GM18517 (cell line): ENCODE measurements around the gene KCNC3.

Source experiments
- ATAC-seq: cut with Tn5 transposase; IDR thresholded peaks from one replicate; pipeline ENCODE4 v1.9.1; 2021; ENCODE audit warnings: mild to moderate bottlenecking, moderate library complexity; ENCODE audit not compliant: unreplicated experiment

The KCNC3 gene

DNA sequence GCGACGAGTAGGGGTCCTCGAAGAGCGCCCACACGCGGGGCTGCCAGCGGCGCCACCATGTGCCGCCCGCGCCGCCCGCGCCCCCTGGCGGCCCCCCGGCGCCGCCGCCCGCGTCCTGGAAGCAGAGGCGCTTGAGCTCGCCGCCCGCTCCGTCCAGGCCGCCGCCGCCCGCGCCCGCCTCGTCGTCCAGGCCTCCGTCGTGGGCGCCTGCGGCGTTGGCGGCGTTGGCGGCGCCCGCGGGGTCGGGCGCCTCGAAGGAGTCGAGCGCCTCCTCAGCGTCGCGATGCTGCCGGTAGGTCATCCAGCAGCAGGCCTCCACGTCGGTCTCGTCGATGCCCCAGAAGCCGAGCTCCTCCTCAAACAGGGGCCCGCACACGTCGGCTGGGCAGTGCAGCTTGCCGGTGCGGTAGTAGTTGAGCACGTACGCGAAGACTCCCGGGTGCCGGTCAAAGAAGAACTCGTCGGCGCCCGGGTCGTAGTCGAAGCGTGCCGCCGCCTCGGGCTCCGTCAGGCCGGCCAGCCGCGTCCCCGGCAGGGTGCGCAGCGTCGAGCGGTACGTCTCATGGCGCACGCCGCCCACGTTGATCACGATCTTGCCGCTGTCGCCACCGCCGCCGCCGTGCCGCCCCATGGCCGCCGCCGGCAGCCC lies 829 bp downstream of the KCNC3 start:
- no peak for ATAC-seq

DNA sequence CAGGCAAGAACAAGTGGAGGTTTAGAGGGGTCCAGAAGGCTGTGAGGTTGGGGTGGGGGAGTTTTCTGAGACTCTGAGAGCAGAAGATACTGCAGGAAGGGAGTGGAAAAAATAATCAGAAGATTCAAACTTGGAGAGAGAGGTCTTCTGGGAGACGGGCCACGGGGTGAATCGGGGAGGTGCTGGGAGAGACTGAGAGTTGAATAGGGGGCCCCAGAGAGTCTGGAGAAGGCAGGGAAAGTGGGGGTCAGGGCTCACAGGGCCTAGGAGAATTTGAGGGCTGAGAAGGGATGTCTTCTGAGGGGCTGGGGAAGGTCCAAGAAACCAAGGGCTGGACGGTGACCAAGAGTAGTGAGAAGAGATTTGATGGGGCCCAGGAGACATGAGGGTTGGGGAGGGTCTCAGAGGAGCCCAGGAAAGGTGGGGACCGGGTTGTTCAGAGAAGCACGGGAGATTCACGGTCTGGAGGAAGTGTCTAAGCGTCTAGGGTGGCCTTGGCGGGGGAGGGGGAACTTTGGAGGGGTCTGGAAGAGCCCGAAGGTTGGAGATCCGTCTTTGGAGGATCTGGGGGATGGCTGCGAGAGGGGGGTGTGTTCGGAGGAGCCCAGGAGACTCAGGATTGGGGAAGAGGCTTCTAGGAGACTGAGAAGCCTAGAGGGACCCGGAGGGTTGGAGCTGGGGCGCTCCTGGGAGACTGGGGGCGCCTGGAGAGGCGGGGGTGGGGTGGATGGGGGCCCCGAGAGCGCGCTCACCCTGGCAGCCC lies 1.5 kb downstream of the KCNC3 start:
- no peak for ATAC-seq

DNA sequence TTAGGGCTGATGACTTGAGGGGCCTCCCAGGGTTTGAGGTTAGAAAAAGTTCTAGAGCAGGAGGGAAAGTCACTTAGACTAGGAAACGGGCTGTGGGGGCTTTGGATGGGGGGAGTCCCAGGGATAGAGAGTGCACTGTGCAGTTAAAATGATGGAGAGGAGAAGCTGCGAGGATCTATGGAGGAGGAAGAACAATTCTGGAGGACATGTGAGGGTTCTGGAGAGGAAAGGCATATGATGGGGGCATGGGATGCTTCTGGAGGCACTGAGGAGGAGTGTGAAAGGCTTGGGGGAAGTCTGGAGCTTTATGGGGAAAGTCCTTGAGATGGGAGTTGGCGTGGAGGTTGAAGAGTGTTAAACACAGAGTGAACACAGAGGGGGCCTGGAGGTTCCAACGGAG lies 2.2 kb downstream of the KCNC3 start:
- ATAC-seq = no peak

DNA sequence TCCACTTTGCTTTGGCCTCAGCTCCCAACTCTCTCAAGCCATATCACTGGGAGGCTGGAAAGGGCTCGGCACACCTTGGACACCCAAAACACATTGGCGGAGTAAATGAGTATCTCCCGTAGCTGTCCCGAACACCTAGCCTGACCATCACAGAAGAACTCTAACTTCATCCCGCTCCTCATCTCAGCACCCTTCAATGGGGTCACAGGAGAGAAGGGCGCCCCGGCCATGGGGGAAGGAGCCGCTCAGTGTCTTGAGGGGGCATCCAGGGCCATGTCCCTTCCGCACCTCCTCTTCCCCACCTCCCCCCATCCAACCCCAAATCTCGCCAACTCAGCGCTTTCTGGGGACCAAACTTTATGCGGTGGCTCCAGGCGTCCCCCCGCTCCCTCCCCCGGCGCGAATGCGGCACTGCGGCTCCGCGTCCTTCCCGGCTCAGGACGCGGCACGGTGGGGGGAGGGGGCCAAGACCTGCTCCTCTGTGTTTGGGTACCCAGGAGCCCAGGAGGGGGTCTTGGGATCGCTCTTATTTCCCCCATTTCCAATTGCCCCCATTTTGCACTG lies 3.0 kb downstream of the KCNC3 start:
- ATAC-seq = no peak

DNA sequence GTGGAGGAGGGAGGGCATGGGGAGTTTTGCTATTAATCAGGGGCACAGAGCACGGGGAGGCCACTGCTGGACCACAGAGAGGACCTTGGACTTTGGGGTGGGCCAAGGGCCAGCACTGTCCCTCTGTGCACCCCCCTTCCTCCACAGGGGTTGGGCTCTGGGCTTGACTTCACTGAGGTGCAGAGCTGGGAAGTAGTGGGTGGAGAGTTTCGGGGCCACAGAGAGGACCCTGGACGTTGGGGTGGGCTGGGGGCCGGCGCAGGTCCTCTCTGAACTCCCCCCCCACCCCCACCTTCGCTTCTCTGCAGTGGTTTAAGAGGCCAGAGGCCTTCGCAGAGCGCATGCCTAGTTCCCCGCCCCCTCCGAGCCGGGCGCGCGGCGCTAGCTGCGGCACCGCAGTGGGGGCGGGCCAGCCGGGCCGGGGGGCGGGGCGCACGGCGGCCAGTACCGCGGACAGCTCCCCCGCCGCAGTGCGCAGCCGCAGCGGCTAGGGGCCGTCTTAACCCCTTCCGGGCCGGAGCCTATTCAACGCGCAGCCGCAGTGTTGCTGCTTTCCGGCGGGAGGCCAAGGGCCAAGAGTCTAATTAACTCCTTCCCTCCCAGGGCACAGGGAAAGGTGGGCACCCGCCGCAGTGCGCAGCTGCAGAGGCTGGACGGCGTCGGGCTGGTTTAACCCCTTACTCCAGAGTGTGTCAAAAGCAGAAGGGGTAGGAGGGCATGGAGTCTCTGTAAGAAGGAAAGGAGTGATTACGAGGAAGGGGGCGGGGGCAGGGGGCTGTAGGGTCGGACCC lies 3.7 kb downstream of the KCNC3 start:
- no peak for ATAC-seq

DNA sequence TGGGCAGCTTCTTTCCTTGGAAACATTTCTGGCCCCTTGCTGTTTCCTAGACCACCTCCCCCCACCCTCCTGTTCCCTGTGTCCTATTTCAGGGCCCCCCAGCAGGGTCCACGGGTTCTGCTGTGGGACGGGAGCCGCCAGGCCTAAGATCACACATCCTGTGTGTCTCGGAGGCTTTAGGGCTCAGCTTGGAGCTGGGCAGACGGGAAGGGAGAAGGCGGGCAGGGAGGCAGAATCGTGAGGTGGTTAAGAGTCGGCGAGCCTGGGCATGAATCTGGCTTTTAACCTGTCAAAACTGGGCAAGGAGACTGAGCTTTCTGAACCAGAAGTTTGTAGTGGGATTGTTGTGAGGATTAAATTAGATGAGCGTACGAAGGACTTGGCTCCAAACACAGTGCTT lies 4.8 kb downstream of the KCNC3 start:
- no peak for ATAC-seq

DNA sequence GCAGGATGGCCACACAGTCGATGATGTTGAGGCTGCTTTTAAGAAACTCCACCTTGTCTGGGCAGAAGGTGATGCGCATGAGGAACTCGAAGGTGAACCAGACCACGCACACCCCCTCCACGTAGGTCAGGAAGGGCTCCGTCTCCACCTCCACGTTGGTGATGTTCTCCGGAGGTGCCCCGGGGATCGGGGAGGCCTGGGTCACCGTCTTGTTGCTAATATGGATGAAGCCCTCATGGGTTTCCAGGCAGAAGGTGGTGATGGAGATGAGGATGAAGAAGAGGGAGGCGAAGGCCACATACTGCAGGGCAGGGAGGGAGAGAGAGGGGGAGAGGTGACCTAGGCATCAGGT lies 5.4 kb downstream of the KCNC3 start:
- no peak for ATAC-seq

DNA sequence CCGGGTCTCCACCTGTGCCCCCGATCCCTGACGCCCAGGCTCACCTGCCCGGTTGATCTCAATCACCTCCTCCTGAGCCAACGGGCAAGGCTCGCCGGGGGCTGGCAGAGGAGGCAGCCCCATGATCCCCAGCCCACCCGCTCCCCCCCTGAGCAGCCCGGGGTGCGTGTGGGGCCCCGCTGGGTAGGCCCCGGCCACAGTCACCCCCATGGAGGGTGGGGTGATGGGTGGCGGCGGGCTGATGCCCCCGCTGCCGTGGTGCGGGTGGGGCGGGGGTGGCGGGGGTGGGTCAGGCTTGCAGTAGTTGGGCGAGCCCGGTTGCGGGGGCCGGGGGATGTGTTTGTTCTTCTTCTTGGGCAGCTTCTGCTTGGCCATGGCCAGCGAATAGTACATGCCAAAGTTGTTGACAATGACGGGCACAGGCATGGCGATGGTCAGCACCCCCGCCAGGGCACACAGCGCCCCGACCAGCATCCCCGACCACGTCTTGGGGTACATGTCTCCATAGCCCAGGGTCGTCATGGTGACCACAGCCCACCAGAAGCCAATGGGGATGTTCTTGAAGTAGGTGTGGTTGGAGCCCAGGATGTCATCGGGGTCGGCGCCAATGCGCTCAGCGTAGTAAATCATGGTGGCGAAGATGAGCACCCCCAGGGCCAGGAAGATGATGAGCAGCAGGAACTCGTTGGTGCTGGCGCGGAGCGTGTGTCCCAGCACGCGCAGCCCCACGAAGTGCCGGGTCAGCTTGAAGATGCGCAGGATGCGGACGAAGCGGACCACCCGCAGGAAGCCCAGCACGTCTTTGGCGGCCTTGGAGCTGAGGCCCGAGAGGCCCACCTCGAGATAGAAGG lies 6.0 kb downstream of the KCNC3 start:
- no peak for ATAC-seq

DNA sequence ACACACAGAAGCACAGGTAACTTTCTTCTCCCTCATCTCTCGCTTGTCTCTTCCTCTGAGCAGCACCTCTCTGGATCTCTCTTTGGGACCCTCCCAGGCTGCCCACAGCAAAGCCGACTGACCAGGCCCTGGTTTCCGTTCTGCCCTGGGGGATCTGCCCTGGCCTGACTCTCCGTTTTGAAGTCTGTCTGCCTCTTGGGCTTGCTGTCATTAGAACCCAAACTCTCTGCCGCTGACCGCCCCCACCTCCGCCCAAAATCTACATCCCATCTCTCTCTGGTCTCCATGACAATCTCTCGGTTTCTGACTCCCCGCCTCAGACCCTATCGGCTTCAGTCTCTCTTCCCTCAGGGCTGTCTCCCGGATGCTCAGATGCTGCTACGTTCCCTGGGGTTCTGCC lies 6.9 kb downstream of the KCNC3 start:
- ATAC-seq = no peak

DNA sequence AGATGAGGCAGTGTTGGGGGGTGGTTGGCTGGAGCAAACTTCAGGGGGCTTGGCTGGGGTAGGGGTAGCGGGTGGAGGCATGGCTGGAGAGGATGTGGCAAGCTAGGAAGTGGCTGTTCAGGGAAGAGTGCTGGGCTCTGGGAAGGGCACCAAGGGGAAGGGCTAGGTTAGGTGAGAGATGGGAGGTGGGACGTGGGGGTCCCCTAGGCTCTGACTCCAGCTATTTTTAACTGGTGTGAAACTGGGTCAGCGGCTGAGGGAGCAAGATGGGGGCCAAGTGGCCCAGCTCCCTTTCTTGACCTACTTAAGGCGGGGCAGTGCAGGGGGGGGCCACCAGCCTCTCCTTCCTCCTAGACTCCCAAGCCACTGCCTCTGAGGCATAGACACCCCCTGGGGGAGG lies 7.3 kb downstream of the KCNC3 start:
- no peak for ATAC-seq

DNA sequence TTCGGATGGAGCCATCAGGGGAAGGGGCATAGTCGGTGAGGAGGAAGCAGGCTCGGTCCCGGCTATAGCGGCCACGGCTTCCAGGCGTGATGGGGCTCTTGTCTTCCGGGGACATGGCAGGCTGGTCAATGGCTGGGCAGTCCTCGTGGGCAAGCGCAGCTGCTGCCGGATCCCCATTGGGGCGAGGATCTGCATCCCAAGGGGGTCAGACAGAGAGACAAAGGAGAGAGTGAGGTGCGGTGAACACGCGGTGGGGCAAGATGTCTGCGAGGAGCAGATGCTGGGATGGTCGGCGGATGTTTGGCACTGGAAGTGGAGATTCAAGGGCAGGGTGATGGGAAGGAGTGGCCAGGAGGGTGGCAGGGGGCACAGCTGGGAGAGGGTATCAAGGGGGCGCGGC lies 8.6 kb downstream of the KCNC3 start:
- no peak for ATAC-seq

DNA sequence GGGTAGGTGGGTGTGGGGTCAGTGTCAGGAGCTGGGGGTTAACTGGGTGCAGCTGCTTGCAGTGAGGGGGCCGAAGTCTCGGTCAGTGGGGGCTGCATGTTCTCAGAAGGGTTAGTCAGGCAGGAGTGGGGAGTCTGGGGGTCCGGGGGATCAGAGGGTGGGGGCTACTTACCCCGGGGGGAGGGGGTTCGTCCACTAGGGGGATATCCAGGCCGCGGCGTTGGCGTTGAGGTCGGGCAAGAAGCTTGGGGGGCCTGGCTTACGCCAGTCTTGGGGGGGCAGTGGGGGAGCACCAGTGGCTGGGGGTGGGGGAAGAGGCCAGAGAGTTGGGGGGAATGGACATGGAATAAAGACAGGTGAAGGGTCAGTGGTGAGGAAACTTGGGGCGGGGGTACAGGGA lies 9.1 kb downstream of the KCNC3 start:
- no peak for ATAC-seq

DNA sequence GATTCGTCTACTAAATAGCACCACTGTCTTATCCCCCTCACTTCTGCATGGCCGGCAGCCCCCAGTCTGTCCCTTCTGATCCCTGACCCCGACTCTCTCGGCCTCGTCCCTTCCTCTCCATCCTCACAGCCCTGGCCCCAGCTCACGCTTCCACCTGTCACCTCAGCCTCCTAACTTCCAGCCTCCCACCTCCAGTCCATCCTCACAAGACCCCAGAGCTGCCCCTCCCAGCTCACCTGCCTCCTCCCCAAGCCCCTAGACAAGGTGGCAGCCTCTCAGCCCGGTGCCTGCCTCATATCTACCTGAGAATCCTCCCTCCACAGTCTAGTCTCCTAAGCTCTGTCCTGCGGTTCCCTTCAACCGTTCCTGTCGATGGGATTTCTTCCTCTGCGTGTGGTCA lies 10.0 kb downstream of the KCNC3 start:
- ATAC-seq = no peak

DNA sequence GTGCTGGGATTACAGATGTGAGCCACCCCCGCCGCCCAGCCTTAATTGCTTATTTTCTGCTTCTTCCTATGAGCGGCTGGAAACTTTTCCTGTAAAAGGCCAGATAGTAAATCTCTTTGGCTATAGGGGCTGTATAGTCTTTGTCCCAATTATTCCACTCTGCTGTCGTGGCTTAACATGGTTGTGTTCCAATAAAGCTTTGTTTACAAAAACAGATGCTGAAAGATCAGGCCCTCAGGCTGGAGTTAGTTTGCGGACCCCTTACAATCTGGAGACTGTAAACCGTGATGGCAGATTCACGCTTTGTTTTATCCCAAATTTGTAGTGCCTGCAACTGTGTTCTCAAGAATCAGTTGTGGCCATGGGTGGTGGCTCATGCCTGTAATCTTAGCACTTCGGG lies 10.7 kb downstream of the KCNC3 start:
- no peak for ATAC-seq

DNA sequence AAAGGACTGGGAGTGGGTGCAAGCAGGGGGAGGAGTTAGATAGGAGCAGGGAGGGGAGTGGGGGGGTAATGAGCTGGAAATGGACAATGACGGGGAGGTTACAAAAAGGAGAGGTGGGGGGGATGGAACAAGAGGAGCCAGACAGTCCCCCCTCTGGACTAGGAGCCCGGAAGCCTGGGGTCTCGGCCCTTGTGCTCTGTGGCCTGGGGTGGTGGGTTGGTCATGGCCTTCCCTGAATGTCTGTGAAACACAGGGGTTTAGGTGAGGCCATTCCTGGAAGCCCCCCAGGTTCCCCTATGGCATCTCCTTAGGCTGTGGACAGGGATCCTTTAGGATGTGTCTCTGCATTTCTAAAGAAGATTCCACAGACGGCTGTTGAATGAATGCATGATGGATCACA lies 12.1 kb downstream of the KCNC3 start:
- ATAC-seq = no peak

DNA sequence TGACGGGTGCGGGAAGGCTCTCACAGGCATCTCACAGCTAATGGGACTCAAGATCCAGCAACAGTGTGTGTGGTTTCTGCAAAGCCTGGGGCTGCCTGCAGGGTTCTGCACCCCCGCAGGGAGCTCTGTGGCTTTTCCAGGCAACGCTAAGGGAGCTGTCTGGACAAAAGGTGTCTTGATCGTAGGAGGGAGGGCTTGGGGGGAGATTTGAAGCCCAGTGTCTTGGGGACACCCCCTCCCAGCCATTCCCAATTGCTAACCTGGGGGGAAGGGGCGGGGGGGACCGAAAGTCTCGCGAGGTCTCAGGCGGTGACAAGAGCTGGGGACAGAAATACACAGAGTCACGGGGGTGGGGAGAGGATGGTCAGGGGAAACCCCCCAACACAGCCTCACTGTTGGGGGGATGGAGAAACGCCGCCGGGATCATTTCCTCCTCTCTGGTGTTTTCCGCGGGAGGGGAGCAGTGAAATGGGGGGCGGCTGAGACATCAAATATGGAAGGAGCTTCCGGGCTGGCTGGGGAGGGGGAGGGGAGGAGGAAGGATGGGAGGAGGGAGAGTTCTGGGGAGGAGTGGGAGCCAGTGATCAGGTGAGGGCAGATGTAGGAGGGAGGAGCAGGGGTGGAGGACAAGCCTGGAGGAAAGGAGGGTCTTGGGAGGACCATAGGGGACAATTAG lies 13.3 kb downstream of the KCNC3 start:
- no peak for ATAC-seq

DNA sequence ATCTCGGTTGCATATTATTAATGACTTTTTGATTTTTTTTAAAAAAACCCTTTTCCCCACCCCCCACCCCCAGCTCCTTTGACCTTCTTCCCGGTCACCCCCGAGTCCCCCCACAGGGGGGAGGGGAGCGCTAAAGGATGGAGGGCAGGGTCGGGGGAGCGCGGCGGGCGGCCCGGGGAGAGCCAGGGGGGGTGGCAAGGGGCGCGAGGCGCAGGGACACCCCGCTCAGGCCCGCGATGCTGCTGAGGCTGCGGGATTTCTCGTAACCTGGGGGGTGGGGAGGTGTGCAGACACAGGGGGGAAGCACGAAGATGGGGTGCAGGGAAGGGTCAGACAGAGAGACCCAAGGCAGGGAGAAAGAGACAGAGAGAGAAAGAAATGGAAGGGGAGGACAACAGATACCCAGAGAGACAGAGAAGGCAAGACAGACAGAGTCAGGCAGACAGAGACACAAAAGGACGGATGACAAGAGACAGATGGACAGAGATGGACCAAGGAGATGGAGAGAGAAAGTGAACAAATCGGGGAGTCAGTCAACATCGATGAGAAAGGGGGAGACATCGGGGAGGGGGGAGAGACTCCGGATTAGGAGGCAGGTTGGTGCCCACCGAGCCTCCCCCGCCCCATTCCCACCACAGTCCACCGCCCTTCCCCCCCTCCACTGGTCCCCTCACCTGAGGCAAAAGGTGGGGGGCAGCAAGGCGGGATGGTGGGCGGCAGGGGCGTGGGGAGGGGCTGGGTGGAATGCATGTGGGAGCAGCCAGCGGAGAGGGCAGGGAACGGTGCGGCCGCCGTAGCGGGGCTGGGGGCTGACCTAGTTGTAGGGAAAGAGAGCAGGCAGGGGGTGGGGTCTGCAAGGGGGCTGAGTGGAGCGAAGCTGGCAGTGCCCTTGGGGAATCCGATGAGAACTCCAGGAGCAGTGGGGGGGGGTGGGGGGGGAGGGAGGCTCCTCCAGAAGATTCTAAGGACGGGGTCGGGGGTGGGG lies 14.2 kb downstream of the KCNC3 start:
- ATAC-seq = no peak

DNA sequence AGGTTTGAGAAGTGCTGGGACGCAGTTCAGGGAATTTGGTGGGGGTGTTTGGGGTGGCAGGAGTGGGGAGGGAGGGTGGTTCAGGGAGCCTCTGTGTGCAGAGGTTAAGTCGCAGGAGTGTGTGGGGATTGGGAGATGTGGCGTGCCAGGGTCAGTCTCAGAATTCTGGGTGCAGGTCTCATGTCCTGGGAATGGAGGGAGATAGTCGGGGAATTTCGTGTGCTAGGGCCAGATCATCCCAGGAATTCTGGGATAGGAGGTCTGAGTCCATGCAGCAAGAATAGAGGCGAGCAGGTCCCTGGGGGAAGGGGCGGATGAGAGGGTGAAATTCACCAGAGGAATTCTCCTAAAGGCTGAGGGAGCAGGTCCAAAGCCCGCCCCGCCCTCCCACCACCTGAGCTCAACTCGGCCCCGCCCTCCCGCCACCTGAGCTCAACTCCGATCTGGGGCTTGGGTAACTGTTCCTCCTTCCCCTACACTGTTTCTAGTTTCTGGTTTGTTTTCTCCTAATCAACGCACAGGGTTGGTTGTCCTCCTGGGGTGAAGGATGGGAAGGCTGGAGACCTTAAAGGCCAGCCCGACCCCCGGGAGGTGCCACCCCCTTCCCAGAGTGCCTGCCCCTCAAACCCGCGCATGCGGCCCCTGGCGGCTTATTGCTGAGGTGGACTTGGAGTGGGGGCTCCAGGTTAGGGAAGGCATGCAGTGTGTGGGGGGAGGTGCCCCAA lies 15.2 kb downstream of the KCNC3 start:
- no peak for ATAC-seq
